OCI-LY7 (cell line): Measurements from ENCODE around the gene SORBS2. TPM values are rescaled to one million over a fixed set of nuclear protein-coding genes. Genes with fewer than 3 reads are reported as not detected.

ENCODE experiments used
- BruUV-seq: library from RNA; stranded (reverse); fragments of 400-500 nt; replicated peaks from 2 replicates; lab custom pipeline; 2021; lab: Mats Ljungman, UMichigan
- CTCF ChIA-PET: fragments of 300-600 bp; sonication (Branson Sonifier 250); formaldehyde crosslinking; loops from one replicate; lab custom pipeline; 2022; ENCODE audit warnings: antibody characterized with exemption; ENCODE audit not compliant: unreplicated experiment; lab: Charles Lee
- POLR2A ChIA-PET: fragments of 300-600 bp; sonication (Branson Sonifier 250); formaldehyde crosslinking; loops from one replicate; lab custom pipeline; 2022; ENCODE audit warnings: antibody characterized with exemption; lab: Charles Lee
- DNase-seq: peaks from one replicate; pipeline ENCODE4 v3.0.0-alpha.2; 2015; ENCODE audit warnings: low spot score
- H2AFZ ChIP-seq: fragments of 200-600 bp; sonication (generic), shearing (Covaris generic); 2 replicates; pipeline ENCODE4 v1.6.1; 2014; ENCODE audit warnings: mild to moderate bottlenecking, antibody characterized with exemption, low read length, moderate library complexity
- H3K27ac ChIP-seq: fragments of 200-600 bp; sonication (generic); 2 replicates; pipeline ENCODE4 v1.5.1; 2014; ENCODE audit warnings: mixed run types, low read depth, mild to moderate bottlenecking, moderate library complexity, low read length, inconsistent platforms; ENCODE audit not compliant: poor library complexity, severe bottlenecking
- H3K36me3 ChIP-seq: fragments of 200-600 bp; sonication (generic); 2 replicates; pipeline ENCODE4 v1.6.1; 2014; ENCODE audit warnings: mild to moderate bottlenecking, antibody characterized with exemption, low read length, moderate library complexity, mixed read lengths; ENCODE audit not compliant: insufficient read depth
- H3K4me1 ChIP-seq: fragments of 200-600 bp; sonication (generic); 2 replicates; pipeline ENCODE4 v1.5.1; 2014; ENCODE audit warnings: mild to moderate bottlenecking, low read length; ENCODE audit not compliant: insufficient read depth, poor library complexity, severe bottlenecking
- H3K4me2 ChIP-seq: fragments of 200-600 bp; sonication (generic); 2 replicates; pipeline ENCODE4 v1.6.1; 2014; ENCODE audit warnings: mild to moderate bottlenecking, low read length
- H3K4me3 ChIP-seq: fragments of 200-600 bp; sonication (generic); 2 replicates; pipeline ENCODE4 v1.5.1; 2014; ENCODE audit warnings: mild to moderate bottlenecking, low read depth, low read length; ENCODE audit not compliant: poor library complexity, severe bottlenecking
- H3K79me2 ChIP-seq: fragments of 200-600 bp; sonication (generic); 2 replicates; pipeline ENCODE4 v1.6.1; 2016; ENCODE audit warnings: low read depth, mild to moderate bottlenecking, low read length, moderate library complexity, mixed read lengths; ENCODE audit not compliant: insufficient read depth
- H3K9me2 ChIP-seq: fragments of 200-600 bp; sonication (generic); 2 replicates; pipeline ENCODE4 v1.6.1; 2016; ENCODE audit warnings: mild to moderate bottlenecking, low read length, mixed read lengths; ENCODE audit not compliant: insufficient read depth
- H3K9me3 ChIP-seq: fragments of 200-600 bp; sonication (generic); 2 replicates; pipeline ENCODE4 v1.6.1; 2014; ENCODE audit warnings: mild to moderate bottlenecking, mixed run types, low read length, mixed read lengths
- H4K20me1 ChIP-seq: fragments of 200-600 bp; sonication (generic); 2 replicates; pipeline ENCODE4 v1.6.1; 2014; ENCODE audit warnings: mild to moderate bottlenecking, antibody characterized with exemption, low read length, moderate library complexity, mixed read lengths; ENCODE audit not compliant: insufficient read depth
- EZH2phosphoT487 ChIP-seq: fragments of 200-600 bp; sonication (generic); IDR thresholded peaks from 2 replicates; pipeline ENCODE4 v1.6.1; 2018; ENCODE audit warnings: low read depth, borderline replicate concordance, mild to moderate bottlenecking, mixed run types, antibody characterized with exemption, low read length, moderate library complexity, mixed read lengths
- intact Hi-C: fragments of 100-400 bp; cut with micrococcal nuclease; formaldehyde crosslinking; loops from one replicate; pipeline ENCODE4 v1.10.0; 2022; ENCODE audit not compliant: unreplicated experiment
- total RNA-seq, 2 experiments: library from RNA; depleted of rRNA in 1 of 2; stranded (reverse); fragments of >200 nt in 1 of 2; shearing (Covaris generic) in 1 of 2; gene quantifications; 2 replicates each; pipeline ENCODE4 v1.2.3, GENCODE V29; 2014 to 2022
- TF ChIP-seq, protein P1 (sequence below): fragments of 200-600 bp; sonication (generic); conservative IDR thresholded peaks from 2 replicates; pipeline ENCODE4 v1.5.1; 2014; ENCODE audit warnings: mild to moderate bottlenecking, antibody characterized with exemption, low read length, moderate library complexity, mixed read lengths

Gene SORBS2
- total RNA-seq, 2 experiments from 2014 or later = 33.2 to 43.5 TPM

DNA sequence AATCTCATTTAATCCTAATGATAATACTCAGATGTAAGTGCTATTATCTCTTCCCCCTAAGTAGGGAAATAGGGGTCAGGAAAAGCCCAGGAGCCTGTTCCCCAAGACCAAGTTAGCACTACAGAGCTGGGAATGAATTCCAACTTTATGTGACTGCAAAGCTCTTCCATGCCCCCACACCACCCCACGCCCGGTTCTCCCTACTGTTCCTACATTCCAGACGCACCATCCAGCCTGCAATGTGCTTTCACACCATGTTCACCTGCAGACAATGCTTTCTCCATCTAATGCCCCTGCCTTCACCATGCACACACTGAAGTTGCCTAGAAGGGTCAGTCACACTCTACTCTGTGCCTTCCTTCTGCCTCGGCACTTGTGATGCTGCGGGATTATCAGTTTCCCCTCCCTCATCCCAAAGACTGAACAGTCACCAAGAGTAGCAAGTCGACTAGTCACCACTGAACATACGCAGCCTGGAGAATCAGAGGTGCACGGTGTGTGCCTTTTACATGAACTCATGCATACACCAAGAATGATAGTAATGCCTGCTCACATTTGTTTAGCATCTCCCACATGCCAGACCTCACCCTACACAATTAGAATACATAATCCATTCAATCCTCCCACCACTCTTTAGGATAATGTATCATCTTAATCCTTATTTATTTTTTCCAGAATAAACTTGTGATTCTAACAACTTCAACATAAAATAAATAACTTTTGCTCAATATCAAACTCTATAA is 14.2 kb downstream of the SORBS2 start:
- no peak overlapping the region for H2AFZ ChIP-seq
- no peak overlapping the region for H3K4me2 ChIP-seq
- TF ChIP-seq EZH2phosphoT487 = no peak
- TF ChIP-seq, protein P1, sequence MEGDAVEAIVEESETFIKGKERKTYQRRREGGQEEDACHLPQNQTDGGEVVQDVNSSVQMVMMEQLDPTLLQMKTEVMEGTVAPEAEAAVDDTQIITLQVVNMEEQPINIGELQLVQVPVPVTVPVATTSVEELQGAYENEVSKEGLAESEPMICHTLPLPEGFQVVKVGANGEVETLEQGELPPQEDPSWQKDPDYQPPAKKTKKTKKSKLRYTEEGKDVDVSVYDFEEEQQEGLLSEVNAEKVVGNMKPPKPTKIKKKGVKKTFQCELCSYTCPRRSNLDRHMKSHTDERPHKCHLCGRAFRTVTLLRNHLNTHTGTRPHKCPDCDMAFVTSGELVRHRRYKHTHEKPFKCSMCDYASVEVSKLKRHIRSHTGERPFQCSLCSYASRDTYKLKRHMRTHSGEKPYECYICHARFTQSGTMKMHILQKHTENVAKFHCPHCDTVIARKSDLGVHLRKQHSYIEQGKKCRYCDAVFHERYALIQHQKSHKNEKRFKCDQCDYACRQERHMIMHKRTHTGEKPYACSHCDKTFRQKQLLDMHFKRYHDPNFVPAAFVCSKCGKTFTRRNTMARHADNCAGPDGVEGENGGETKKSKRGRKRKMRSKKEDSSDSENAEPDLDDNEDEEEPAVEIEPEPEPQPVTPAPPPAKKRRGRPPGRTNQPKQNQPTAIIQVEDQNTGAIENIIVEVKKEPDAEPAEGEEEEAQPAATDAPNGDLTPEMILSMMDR = no peak
- intact Hi-C loops = no loop called here
- POLR2A ChIA-PET = interaction anchor here (0.9 to 1.0 kb wide), 2 partner anchors 10 to 163 kb away, joined by 3 to 4 read pairs; no protein-coding TSS in a partner anchor
- no peaks in the 10 kb centered on the region for H3K9me3 ChIP-seq
- CTCF ChIA-PET = no interaction called here
- no peaks in the 10 kb centered on the region for H3K9me2 ChIP-seq
- no peak overlapping the region for H3K4me3 ChIP-seq
- peaks cover 16% of the 10 kb centered on the region; the same call in 1 of the 2 replicates for H3K36me3 ChIP-seq
- H3K27ac ChIP-seq = no peak overlapping the region
- peaks cover 12% of the 10 kb centered on the region; the same call in 1 of the 2 replicates for H3K79me2 ChIP-seq
- DNase-seq = no peak
- no peaks in the 10 kb centered on the region for H3K4me1 ChIP-seq
- H4K20me1 ChIP-seq = no peaks in the 10 kb centered on the region
- BruUV-seq = no TSS peak

DNA sequence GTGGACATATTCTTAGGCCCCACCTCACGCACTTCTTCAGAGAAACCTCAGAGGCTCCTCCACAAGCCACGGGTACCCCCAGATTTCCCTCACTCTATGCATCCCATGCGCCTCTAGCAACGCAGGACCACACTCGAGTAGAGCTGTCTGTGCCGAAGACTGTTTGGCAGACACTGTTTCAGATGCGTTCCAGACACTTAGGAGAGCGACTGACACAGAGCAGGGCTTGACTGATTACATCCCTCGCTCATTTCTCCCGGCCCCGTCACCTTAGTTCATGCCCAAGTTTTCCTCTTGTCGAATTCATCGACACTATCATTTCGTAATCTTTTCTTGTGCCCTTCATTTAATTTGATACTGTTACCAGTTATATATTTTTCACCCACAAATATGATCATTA is 15.0 kb downstream of the SORBS2 start:
- H2AFZ ChIP-seq = no peak overlapping the region
- ChIA-PET CTCF (no interaction called here), POLR2A (no interaction called here)
- no peak for TF ChIP-seq EZH2phosphoT487
- TF ChIP-seq, protein P1 = no peak
- intact Hi-C loops = no loop called here
- no peak for DNase-seq
- no peaks in the 10 kb centered on the region for H4K20me1 ChIP-seq
- no peaks in the 10 kb centered on the region for H3K9me3 ChIP-seq
- H3K4me3 ChIP-seq = no peak overlapping the region
- no peak overlapping the region for H3K27ac ChIP-seq
- peaks cover 15% of the 10 kb centered on the region; the same call in 1 of the 2 replicates for H3K36me3 ChIP-seq
- no peaks in the 10 kb centered on the region for H3K4me1 ChIP-seq
- H3K9me2 ChIP-seq = no peaks in the 10 kb centered on the region
- no peak overlapping the region for H3K4me2 ChIP-seq
- BruUV-seq = no TSS peak
- peaks cover 7% of the 10 kb centered on the region; the same call in 1 of the 2 replicates for H3K79me2 ChIP-seq

DNA sequence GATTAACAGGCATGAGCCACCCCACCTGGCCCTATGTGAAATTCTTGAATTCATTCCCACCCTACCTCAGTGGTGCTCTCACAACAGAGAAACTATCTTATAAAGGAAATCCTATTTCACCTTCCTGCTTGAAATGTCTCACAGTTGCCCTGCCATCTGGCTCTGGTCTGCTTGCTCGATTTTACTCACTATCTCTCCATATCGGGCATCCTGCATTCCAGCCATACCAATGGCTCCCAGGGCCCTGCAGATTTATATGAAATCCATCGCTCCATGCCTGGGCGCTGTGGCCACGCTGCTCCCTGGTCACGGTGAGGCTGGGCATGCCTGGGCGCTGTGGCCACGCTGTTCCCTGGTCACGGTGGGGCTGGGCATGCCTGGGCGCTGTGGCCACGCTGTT is 15.8 kb downstream of the SORBS2 start:
- intact Hi-C loops = no loop called here
- Histone ChIP-seq H3K36me3 (peaks cover 7% of the 10 kb centered on the region; the same call in 1 of the 2 replicates), H2AFZ (no peak overlapping the region), H4K20me1 (no peaks in the 10 kb centered on the region), H3K4me1 (no peaks in the 10 kb centered on the region), H3K27ac (no peak overlapping the region), H3K9me2 (no peaks in the 10 kb centered on the region), H3K79me2 (0 out of 2 replicates have a peak, but pooled peaks cover 2% of the 10 kb centered on the region), H3K9me3 (no peaks in the 10 kb centered on the region), H3K4me3 (no peak overlapping the region), H3K4me2 (no peak overlapping the region)
- TF ChIP-seq EZH2phosphoT487 = no peak
- TF ChIP-seq, protein P1 = no peak
- no TSS peak for BruUV-seq
- CTCF ChIA-PET = no interaction called here
- POLR2A ChIA-PET = no interaction called here
- DNase-seq = no peak
